ENCODE data around the gene RAB41. TPM values are rescaled to one million over a fixed set of nuclear protein-coding genes. Genes with fewer than 3 reads are reported as not detected.
"Not testable (repeated sequence)": the region's sequence is repeated elsewhere in the genome, so short reads cannot be mapped to it uniquely, and the experiment has no call there.

Gene RAB41
- total and polyA plus RNA-seq, 5 donors from 2014 or later: 0.37 TPM; not detected in 4

DNA sequence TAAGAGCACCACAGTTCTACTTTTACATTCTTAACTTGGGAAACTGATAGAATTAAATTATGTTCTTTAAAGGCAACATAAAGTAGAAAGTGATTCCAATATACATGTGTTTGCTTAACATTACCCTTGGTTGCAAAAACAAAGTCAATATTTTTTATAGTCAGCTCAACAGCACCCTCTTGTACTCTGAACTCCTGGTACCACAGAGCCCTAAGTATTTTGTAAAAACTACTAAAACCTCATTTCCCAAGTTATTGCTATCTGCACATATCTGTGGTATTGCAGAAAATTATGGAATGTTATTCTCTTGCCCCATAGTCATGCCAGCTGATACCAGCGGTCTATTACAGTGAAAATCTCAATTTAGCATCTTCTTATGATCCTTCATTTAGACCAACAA is 10.8 kb downstream of the RAB41 start:
- Histone ChIP-seq H3K4me3 (ENCODE audit: low read depth, low read length) (no peak overlapping the region), H3K36me3 (ENCODE audit: control insufficient read depth, insufficient read depth, low read length) (no peaks in the 10 kb centered on the region), H3K9me3 (ENCODE audit: control insufficient read depth in 2 of 2, low read length in 2 of 2) (no peaks in the 10 kb centered on the region), H3K27ac (ENCODE audit: insufficient read depth, low read length, poor library complexity, severe bottlenecking) (no peak overlapping the region), H3K4me1 (ENCODE audit: control insufficient read depth, insufficient read depth, low read length, poor library complexity, severe bottlenecking) (peaks cover 3% of the 10 kb centered on the region), H3K27me3 (ENCODE audit: control insufficient read depth, insufficient read depth, low read length) (no peaks in the 10 kb centered on the region)
- no peak for ATAC-seq (ENCODE audit: low read depth in 2 of 2)
- H3K36me3 Mint-ChIP-seq: no peaks in the 10 kb centered on the region
- DNase-seq: no peak
- no peaks in the 10 kb centered on the region for H3K9me3 Mint-ChIP-seq
- peaks cover 5 to 37% (median 11%) of the 10 kb centered on the region in 4 donors for H3K4me1 Mint-ChIP-seq
- no peaks in the 10 kb centered on the region for H3K27me3 Mint-ChIP-seq
- no peak overlapping the region for H3K27ac Mint-ChIP-seq
- H3K4me3 Mint-ChIP-seq: no peak overlapping the region

DNA sequence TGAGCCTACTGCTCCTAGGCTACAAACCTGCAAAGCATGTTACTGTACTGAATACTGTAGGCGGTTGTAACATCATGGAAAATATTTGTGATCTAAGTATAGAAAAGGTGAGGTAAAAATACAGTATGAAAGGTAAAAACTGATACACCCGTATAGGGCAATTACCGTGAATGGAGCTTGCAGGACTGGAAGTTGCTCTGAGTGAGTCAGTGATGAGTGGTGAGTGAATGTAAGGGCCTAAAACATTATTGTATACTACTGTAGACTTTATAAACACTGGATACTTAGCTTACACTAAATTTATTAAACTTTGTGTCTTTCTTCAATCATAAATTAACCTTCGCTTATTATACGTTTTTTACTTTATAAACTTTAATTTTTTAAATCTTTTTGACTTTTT is 11.6 kb downstream of the RAB41 start:
- H3K9me3 ChIP-seq (ENCODE audit: control insufficient read depth in 2 of 2, low read length in 2 of 2): no peaks in the 10 kb centered on the region
- H3K27ac ChIP-seq (ENCODE audit: insufficient read depth, low read length, poor library complexity, severe bottlenecking): no peak overlapping the region
- H3K4me1 ChIP-seq (ENCODE audit: control insufficient read depth, insufficient read depth, low read length, poor library complexity, severe bottlenecking): peaks cover 3% of the 10 kb centered on the region
- ATAC-seq (ENCODE audit: low read depth in 2 of 2): no peak
- no peaks in the 10 kb centered on the region for H3K27me3 ChIP-seq (ENCODE audit: control insufficient read depth, insufficient read depth, low read length)
- Mint-ChIP-seq H3K9me3 (no peaks in the 10 kb centered on the region), H3K27me3 (no peaks in the 10 kb centered on the region), H3K36me3 (no peaks in the 10 kb centered on the region), H3K4me1 (peaks cover 5 to 37% (median 10%) of the 10 kb centered on the region in 4 donors), H3K4me3 (no peak overlapping the region), H3K27ac (no peak overlapping the region)
- no peak for DNase-seq
- H3K36me3 ChIP-seq (ENCODE audit: control insufficient read depth, insufficient read depth, low read length): no peaks in the 10 kb centered on the region
- H3K4me3 ChIP-seq (ENCODE audit: low read depth, low read length): no peak overlapping the region

DNA sequence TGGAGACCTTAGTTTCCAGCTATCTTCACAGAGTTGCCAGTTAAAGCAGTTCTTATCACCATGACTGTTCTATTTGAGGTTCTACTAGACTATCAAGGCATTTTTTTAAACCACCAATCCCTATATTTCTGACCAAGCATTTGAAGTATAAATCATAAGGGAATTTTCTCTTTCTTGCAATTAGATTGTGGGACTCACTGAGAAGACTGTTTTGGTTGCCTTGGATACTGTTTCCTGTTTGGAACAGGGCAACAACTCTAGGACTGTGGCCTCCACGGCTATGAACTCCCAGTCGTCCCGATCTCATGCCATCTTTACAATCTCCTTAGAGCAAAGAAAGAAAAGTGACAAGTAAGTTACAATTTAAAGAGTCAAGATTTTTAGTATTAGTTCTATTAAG is 19.7 kb downstream of the RAB41 start:
- no peaks in the 10 kb centered on the region for H3K36me3 ChIP-seq (ENCODE audit: control insufficient read depth, insufficient read depth, low read length)
- H3K4me3 ChIP-seq (ENCODE audit: low read depth, low read length): no peak overlapping the region
- DNase-seq (no peak), ATAC-seq (ENCODE audit: low read depth in 2 of 2) (no peak)
- H3K4me1 Mint-ChIP-seq: peaks cover 0 to 36% (median 8%) of the 10 kb centered on the region in 4 donors
- peak overlapping the region in 2 of 3 donors; percentile 24 to 86 for H3K27ac Mint-ChIP-seq
- peak overlapping the region in 1 of 4 donors; percentile 5 for H3K4me3 Mint-ChIP-seq
- no peaks in the 10 kb centered on the region for H3K4me1 ChIP-seq (ENCODE audit: control insufficient read depth, insufficient read depth, low read length, poor library complexity, severe bottlenecking)
- no peaks in the 10 kb centered on the region for H3K27me3 ChIP-seq (ENCODE audit: control insufficient read depth, insufficient read depth, low read length)
- no peaks in the 10 kb centered on the region for H3K9me3 ChIP-seq (ENCODE audit: control insufficient read depth in 2 of 2, low read length in 2 of 2)
- H3K27ac ChIP-seq (ENCODE audit: insufficient read depth, low read length, poor library complexity, severe bottlenecking): no peak overlapping the region
- no peaks in the 10 kb centered on the region for H3K27me3 Mint-ChIP-seq
- H3K36me3 Mint-ChIP-seq: no peaks in the 10 kb centered on the region
- H3K9me3 Mint-ChIP-seq: no peaks in the 10 kb centered on the region

DNA sequence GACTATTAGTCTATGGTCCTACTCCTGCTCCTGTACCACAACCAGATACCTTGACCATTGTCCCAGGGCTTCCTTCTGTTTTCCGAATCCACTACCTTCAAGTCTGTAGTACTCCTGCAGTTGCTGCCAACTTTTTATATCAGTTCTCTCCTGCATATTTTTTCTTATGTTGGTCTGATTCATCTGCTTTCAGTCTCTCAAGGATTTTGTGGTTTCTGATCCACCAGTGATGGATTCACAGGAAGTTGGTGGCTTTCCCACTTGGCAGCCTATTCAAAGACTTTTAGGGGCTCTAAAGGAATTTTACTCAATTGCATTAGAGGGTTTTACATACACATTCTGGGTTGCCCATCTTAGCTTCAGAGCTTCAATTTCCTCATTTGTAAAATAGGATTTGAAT is 31.5 kb downstream of the RAB41 start:
- Mint-ChIP-seq H3K27ac (peak overlapping the region in 1 of 3 donors; percentile 15), H3K36me3 (no peaks in the 10 kb centered on the region), H3K9me3 (no peaks in the 10 kb centered on the region), H3K27me3 (no peaks in the 10 kb centered on the region), H3K4me1 (peaks cover 2 to 24% (median 9%) of the 10 kb centered on the region in 4 donors), H3K4me3 (no peak overlapping the region)
- Histone ChIP-seq H3K9me3 (ENCODE audit: control insufficient read depth in 2 of 2, low read length in 2 of 2) (no peaks in the 10 kb centered on the region), H3K27me3 (ENCODE audit: control insufficient read depth, insufficient read depth, low read length) (no peaks in the 10 kb centered on the region), H3K27ac (ENCODE audit: insufficient read depth, low read length, poor library complexity, severe bottlenecking) (no peak overlapping the region), H3K36me3 (ENCODE audit: control insufficient read depth, insufficient read depth, low read length) (no peaks in the 10 kb centered on the region), H3K4me1 (ENCODE audit: control insufficient read depth, insufficient read depth, low read length, poor library complexity, severe bottlenecking) (no peaks in the 10 kb centered on the region), H3K4me3 (ENCODE audit: low read depth, low read length) (no peak overlapping the region)
- ATAC-seq (ENCODE audit: low read depth in 2 of 2): no peak
- no peak for DNase-seq

DNA sequence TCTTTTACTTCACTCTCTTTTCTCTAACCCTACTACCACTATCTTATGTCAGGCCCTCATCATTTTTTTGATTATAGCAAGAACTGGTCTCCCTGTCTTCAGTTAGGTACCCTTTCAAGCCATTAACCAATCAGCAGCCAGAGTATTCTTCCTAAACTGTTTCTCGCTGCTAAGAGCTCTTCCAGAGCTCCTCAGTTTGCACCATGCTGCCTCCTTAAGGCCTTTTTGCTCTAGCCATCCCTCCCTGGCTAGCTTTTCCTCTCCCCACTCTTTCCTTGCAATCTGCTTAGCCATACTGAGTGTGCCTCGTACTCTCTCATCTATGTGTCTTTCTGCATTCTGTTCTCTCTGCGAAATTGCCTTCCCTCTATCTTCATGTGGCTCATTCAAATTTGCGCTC is 40.8 kb downstream of the RAB41 start:
- H3K27me3 Mint-ChIP-seq: no peaks in the 10 kb centered on the region
- H3K4me1 Mint-ChIP-seq: no peaks in the 10 kb centered on the region
- ATAC-seq (ENCODE audit: low read depth in 2 of 2): no peak
- peak overlapping the region in 1 of 3 donors; percentile 70 for H3K27ac Mint-ChIP-seq
- H3K9me3 Mint-ChIP-seq: no peaks in the 10 kb centered on the region
- no peaks in the 10 kb centered on the region for H3K36me3 ChIP-seq (ENCODE audit: control insufficient read depth, insufficient read depth, low read length)
- no peak for DNase-seq
- H3K9me3 ChIP-seq (ENCODE audit: control insufficient read depth in 2 of 2, low read length in 2 of 2): no peaks in the 10 kb centered on the region
- H3K4me3 ChIP-seq (ENCODE audit: low read depth, low read length): no peak overlapping the region
- no peaks in the 10 kb centered on the region for H3K27me3 ChIP-seq (ENCODE audit: control insufficient read depth, insufficient read depth, low read length)
- H3K36me3 Mint-ChIP-seq: no peaks in the 10 kb centered on the region
- no peak overlapping the region for H3K27ac ChIP-seq (ENCODE audit: insufficient read depth, low read length, poor library complexity, severe bottlenecking)
- no peaks in the 10 kb centered on the region for H3K4me1 ChIP-seq (ENCODE audit: control insufficient read depth, insufficient read depth, low read length, poor library complexity, severe bottlenecking)
- H3K4me3 Mint-ChIP-seq: no peak overlapping the region

DNA sequence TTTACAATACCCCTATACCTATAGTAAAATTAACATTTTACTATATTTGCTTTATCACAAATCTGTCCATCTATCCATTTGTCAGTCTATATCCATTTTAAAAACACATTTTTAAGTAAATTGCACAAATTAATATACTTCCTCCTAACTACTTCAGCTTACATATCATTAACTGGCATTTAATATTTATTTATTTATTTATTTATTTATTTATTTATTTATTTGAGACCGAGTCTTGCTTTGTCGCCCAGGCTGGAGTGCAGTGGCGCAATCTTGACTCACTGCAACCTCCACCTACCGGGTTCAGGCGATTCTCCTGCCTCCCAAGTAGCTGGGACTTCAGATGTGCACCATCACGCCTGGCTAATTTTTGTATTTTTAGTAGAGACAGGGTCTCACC is 41.7 kb downstream of the RAB41 start:
- H3K27me3 ChIP-seq (ENCODE audit: control insufficient read depth, insufficient read depth, low read length); ATAC-seq (ENCODE audit: low read depth in 2 of 2); H3K4me3 ChIP-seq (ENCODE audit: low read depth, low read length); H3K27ac Mint-ChIP-seq; H3K9me3 Mint-ChIP-seq; H3K4me3 Mint-ChIP-seq; DNase-seq; H3K36me3 ChIP-seq (ENCODE audit: control insufficient read depth, insufficient read depth, low read length); H3K27ac ChIP-seq (ENCODE audit: insufficient read depth, low read length, poor library complexity, severe bottlenecking); H3K36me3 Mint-ChIP-seq; H3K9me3 ChIP-seq (ENCODE audit: control insufficient read depth in 2 of 2, low read length in 2 of 2); H3K4me1 ChIP-seq (ENCODE audit: control insufficient read depth, insufficient read depth, low read length, poor library complexity, severe bottlenecking); H3K4me1 Mint-ChIP-seq; H3K27me3 Mint-ChIP-seq: not testable (repeated sequence)

DNA sequence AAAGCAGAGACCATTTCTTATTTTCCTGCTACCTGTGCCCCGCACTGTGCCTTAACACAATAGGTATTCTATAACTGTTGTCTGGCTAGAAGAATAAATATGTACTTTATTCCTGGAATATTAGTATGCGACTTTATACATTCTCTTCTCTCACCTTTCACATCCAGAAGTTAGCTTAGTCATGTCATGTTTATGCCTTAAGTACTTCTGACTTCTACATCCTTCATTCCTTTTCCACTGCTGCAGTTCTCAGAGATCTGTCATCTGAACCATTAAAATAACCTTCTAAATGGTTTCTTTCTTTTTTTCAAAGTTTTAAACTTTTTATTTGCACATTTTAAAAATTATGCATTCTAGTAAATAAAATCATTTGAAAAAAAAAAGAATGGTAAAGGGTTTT is 42.4 kb downstream of the RAB41 start:
- H3K4me3 ChIP-seq (ENCODE audit: low read depth, low read length): no peak overlapping the region
- ATAC-seq (ENCODE audit: low read depth in 2 of 2) (no peak), DNase-seq (no peak)
- no peaks in the 10 kb centered on the region for H3K4me1 Mint-ChIP-seq
- no peaks in the 10 kb centered on the region for H3K36me3 ChIP-seq (ENCODE audit: control insufficient read depth, insufficient read depth, low read length)
- H3K27me3 Mint-ChIP-seq: no peaks in the 10 kb centered on the region
- H3K9me3 Mint-ChIP-seq: no peaks in the 10 kb centered on the region
- H3K27ac ChIP-seq (ENCODE audit: insufficient read depth, low read length, poor library complexity, severe bottlenecking): no peak overlapping the region
- no peaks in the 10 kb centered on the region for H3K36me3 Mint-ChIP-seq
- no peaks in the 10 kb centered on the region for H3K9me3 ChIP-seq (ENCODE audit: control insufficient read depth in 2 of 2, low read length in 2 of 2)
- no peak overlapping the region for H3K27ac Mint-ChIP-seq
- no peaks in the 10 kb centered on the region for H3K4me1 ChIP-seq (ENCODE audit: control insufficient read depth, insufficient read depth, low read length, poor library complexity, severe bottlenecking)
- H3K27me3 ChIP-seq (ENCODE audit: control insufficient read depth, insufficient read depth, low read length): no peaks in the 10 kb centered on the region
- H3K4me3 Mint-ChIP-seq: no peak overlapping the region

DNA sequence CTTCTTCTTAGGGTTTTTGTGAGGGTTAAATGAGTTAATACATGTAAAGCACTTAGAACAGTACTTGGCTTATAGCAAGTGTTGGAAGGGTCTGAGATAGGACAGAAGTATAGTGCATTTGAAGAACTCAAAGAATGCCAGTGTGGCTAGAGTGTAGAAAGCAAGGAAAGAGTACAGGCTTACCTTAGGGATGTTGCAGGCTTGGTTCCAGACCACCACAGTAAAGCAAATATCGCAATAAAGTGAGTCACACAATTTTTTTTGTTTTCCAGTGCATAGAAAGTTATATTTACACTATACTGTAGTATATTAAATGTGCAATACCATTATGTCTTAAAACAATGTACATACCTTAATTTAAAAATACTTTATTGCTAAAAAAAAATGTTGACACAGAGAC is 49.2 kb downstream of the RAB41 start:
- Mint-ChIP-seq H3K36me3 (no peaks in the 10 kb centered on the region), H3K4me3 (peak overlapping the region in 1 of 4 donors; percentile 21), H3K4me1 (peaks cover 0 to 7% (median 0%) of the 10 kb centered on the region in 4 donors), H3K27me3 (no peaks in the 10 kb centered on the region), H3K9me3 (no peaks in the 10 kb centered on the region), H3K27ac (no peak overlapping the region)
- Histone ChIP-seq H3K4me3 (ENCODE audit: low read depth, low read length) (no peak overlapping the region), H3K27ac (ENCODE audit: insufficient read depth, low read length, poor library complexity, severe bottlenecking) (no peak overlapping the region), H3K27me3 (ENCODE audit: control insufficient read depth, insufficient read depth, low read length) (no peaks in the 10 kb centered on the region), H3K9me3 (ENCODE audit: control insufficient read depth in 2 of 2, low read length in 2 of 2) (no peaks in the 10 kb centered on the region), H3K4me1 (ENCODE audit: control insufficient read depth, insufficient read depth, low read length, poor library complexity, severe bottlenecking) (no peaks in the 10 kb centered on the region), H3K36me3 (ENCODE audit: control insufficient read depth, insufficient read depth, low read length) (no peaks in the 10 kb centered on the region)
- no peak for ATAC-seq (ENCODE audit: low read depth in 2 of 2)
- no peak for DNase-seq

Measured in CD4-positive, CD25-positive, alpha-beta regulatory T cell (primary cell).